Cardiac muscle cell (in vitro differentiated cells and primary cell): ENCODE data around the gene PTPRK. TPM values are rescaled to one million over a fixed set of nuclear protein-coding genes. Genes with fewer than 3 reads are reported as not detected.
A peak's percentile ranks its signal among the peaks of the same experiment; 100 is the strongest.
"Not testable (repeated sequence)": the region's sequence is repeated elsewhere in the genome, so short reads cannot be mapped to it uniquely, and the experiment has no call there.

Experiments
- DNase-seq, 2 donors: peaks; one replicate each; pipeline versions ENCODE4 v3.0.0 to v3.0.0-alpha.2; 2010 to 2017; ENCODE audit warnings: low read depth in 1 of 2, low spot score in 1 of 2
- H3K27ac ChIP-seq: fragments of 200-600 bp; sonication (generic); 2 replicates; pipeline ENCODE4 v1.5.1; 2016
- H3K27me3 ChIP-seq: fragments of 200-600 bp; sonication (generic); 2 replicates; pipeline ENCODE4 v1.6.0; 2016; ENCODE audit warnings: control low read depth
- H3K36me3 ChIP-seq: fragments of 200-600 bp; sonication (generic); 2 replicates; pipeline ENCODE4 v1.5.1; 2016; ENCODE audit warnings: control low read depth
- H3K4me1 ChIP-seq: fragments of 200-600 bp; sonication (generic); 2 replicates; pipeline ENCODE4 v1.8.1; 2017; ENCODE audit warnings: low read depth, mild to moderate bottlenecking, mixed run types
- H3K4me3 ChIP-seq: fragments of 200-600 bp; sonication (generic); 2 replicates; pipeline ENCODE4 v1.5.1; 2016; ENCODE audit warnings: mild to moderate bottlenecking
- H3K9me3 ChIP-seq: fragments of 200-600 bp; sonication (generic); 2 replicates; pipeline ENCODE4 v1.5.1; 2017; ENCODE audit warnings: low read depth, mild to moderate bottlenecking, control low read depth
- polyA plus RNA-seq: library from polyadenylated mRNA; unstranded; fragments of >200 nt; fragmentation: Nextera tagmentation; extraction: Ambion mirVana; gene quantifications from 2 replicates; pipeline ENCODE4 v1.2.1, GENCODE V29; 2016
- total RNA-seq: library from RNA; depleted of rRNA; stranded (reverse); fragments of >200 nt; gene quantifications from 2 replicates; pipeline ENCODE4 v1.2.3, GENCODE V29; 2016
- TF ChIP-seq, protein P1 (sequence below): IDR thresholded peaks from 2 replicates; pipeline ENCODE4 v1.5.1; 2012; ENCODE audit warnings: low read depth, mild to moderate bottlenecking, low read length

The PTPRK gene
- total and polyA plus RNA-seq, 2 experiments from 2014 or later: 48.3 to 73.1 TPM

DNA sequence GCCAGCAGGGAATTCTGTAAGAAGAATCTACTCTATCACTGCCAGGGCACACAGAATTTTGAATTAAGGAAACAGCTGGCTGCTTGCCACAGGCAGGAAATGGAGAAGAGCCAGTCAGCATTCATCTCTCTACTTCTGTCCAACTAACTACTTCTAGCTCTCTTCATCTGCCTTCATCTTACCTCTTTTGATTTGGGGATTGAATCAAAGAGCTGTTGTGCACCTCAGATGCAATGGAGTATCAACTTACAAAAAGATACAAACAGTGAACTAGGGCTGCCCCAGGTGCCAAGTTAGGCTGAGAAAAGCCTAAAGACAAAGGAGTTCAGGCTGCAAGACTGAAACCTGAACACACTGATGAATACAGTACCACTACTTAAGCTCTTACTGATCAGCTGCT lies 82.0 kb downstream of the PTPRK start:
- Histone ChIP-seq H3K27ac (no peak overlapping the region), H3K27me3 (no peaks in the 10 kb centered on the region), H3K4me1 (no peaks in the 10 kb centered on the region), H3K36me3 (no peaks in the 10 kb centered on the region), H3K4me3 (no peak overlapping the region), H3K9me3 (no peaks in the 10 kb centered on the region)
- TF ChIP-seq, protein P1, sequence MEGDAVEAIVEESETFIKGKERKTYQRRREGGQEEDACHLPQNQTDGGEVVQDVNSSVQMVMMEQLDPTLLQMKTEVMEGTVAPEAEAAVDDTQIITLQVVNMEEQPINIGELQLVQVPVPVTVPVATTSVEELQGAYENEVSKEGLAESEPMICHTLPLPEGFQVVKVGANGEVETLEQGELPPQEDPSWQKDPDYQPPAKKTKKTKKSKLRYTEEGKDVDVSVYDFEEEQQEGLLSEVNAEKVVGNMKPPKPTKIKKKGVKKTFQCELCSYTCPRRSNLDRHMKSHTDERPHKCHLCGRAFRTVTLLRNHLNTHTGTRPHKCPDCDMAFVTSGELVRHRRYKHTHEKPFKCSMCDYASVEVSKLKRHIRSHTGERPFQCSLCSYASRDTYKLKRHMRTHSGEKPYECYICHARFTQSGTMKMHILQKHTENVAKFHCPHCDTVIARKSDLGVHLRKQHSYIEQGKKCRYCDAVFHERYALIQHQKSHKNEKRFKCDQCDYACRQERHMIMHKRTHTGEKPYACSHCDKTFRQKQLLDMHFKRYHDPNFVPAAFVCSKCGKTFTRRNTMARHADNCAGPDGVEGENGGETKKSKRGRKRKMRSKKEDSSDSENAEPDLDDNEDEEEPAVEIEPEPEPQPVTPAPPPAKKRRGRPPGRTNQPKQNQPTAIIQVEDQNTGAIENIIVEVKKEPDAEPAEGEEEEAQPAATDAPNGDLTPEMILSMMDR: no peak
- DNase-seq: peak in 1 of 2 donors; percentile 35

DNA sequence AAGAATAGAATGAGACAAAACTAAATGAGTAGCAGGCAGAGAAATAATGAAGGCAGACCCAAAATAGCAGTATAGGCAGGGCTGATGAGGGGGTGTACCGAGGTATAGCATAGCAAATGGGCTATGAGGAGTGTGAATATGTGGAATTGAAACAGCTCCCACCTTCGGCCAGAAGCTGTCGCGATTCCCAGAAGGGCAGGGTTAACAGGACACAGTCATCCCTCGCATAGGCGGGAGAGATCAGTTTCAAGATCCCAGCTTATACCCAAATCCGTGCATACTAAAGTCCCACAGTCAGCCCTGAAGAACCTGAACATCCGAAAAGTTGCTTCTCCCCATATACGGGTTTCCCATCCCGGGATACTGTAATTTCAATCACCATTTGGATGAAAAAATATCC lies 82.7 kb downstream of the PTPRK start:
- Histone ChIP-seq H3K9me3 (no peaks in the 10 kb centered on the region), H3K4me3 (no peak overlapping the region), H3K4me1 (no peaks in the 10 kb centered on the region), H3K27ac (no peak overlapping the region), H3K36me3 (no peaks in the 10 kb centered on the region), H3K27me3 (no peaks in the 10 kb centered on the region)
- TF ChIP-seq, protein P1: no peak
- no peak for DNase-seq

DNA sequence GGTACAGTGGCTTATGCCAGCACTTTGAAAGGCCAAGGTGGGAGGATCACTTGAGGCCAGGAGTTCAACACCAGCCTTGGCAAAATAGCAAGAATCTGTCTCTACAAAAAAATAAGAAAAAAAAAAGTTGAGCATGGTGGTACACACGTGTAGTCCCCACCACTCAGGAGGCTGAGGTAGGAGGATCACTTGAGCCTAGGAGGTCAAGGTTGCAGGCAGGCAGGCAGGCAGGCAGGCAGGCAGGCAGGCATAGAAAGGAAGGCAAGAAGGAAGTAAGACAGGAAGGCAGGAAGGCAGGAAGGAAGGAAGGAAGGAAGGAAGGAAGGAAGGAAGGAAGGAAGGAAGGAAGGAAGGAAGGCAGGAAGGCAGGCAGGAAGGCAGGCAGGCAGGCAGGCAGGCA lies 85.6 kb downstream of the PTPRK start:
- not testable (repeated sequence) for DNase-seq, H3K4me1 ChIP-seq, H3K36me3 ChIP-seq, H3K4me3 ChIP-seq, H3K9me3 ChIP-seq, H3K27me3 ChIP-seq, H3K27ac ChIP-seq

DNA sequence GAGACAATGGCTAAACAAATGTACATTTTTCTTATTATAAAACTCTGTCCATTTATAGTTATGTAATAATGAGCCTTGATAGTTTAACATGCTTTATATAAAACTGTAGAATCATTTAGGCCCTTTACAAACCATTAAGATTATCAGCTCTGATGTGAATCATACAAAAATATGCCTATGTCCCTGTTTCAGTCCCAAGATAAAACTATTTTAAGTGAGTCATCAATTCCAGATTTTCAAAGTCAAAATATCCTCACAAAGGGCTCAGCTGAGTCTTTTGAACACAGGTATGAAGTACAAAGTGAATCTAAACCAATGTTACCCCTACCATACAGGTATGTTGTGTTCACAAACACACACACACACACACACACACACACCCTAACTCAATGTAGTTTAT lies 88.0 kb downstream of the PTPRK start:
- Histone ChIP-seq H3K27me3 (no peaks in the 10 kb centered on the region), H3K4me1 (no peaks in the 10 kb centered on the region), H3K9me3 (no peaks in the 10 kb centered on the region), H3K4me3 (no peak overlapping the region), H3K36me3 (no peaks in the 10 kb centered on the region), H3K27ac (no peak overlapping the region)
- DNase-seq: peak in 1 of 2 donors; percentile 43
- TF ChIP-seq, protein P1: no peak

DNA sequence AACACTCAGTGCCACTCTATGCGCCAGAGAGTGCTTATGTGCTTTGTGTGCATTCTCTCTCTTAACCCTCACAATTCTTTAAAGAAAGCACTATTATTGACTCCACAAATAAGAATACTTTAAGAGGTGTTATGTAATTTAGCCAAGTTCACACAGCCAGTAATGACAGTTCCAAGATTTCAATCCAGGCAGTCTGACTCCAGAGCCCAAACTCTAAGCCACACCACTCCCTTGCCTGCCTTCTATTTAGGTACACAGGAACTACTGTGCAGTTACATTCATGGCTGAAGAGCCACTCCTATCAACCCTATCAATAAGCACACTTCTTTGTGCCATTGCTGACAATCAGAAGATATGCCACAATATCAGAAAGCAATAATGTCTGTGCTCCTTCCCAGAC lies 93.3 kb downstream of the PTPRK start:
- H3K9me3 ChIP-seq: no peaks in the 10 kb centered on the region
- H3K4me3 ChIP-seq: no peak overlapping the region
- peak overlapping the region; percentile 21 for H3K27ac ChIP-seq
- H3K4me1 ChIP-seq: peaks cover 9% of the 10 kb centered on the region
- H3K36me3 ChIP-seq: no peaks in the 10 kb centered on the region
- TF ChIP-seq, protein P1: no peak
- H3K27me3 ChIP-seq: no peaks in the 10 kb centered on the region
- DNase-seq: no peak

DNA sequence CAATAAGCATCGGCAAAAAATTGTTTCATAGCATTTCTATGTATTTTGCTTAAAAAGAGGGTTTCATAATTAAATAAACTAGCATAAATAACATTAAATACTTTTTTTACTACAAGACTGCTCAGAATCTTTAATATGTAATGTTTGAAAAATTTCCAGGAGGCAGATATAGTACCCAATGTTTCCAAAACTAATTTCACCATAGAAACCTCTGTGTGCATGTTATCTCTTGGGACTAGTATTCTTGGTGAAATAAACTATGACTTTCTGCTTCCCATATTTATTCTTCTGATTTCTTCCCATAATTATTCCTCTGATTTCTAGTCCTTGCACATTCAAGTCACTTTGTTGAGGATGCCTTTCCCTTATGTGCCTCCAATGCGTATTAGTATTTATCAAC lies 94.5 kb downstream of the PTPRK start:
- H3K36me3 ChIP-seq: no peaks in the 10 kb centered on the region
- H3K9me3 ChIP-seq: no peaks in the 10 kb centered on the region
- TF ChIP-seq, protein P1: no peak
- H3K27ac ChIP-seq: no peak overlapping the region
- no peaks in the 10 kb centered on the region for H3K27me3 ChIP-seq
- H3K4me1 ChIP-seq: peaks cover 11% of the 10 kb centered on the region
- peak in 1 of 2 donors; percentile 16 for DNase-seq
- no peak overlapping the region for H3K4me3 ChIP-seq
